Erythroblast (primary cell): ENCODE measurements around the gene KCNAB3.
A peak's percentile ranks its signal among the peaks of the same experiment; 100 is the strongest.

Experiments used
- DNase-seq, 2 experiments: peaks; one replicate each; lab custom pipeline; 2025; lab: John Stamatoyannopoulos, UW
- GATA1 ChIP-seq: IDR thresholded peaks from 2 replicates; pipeline ENCODE4 v1.6.1; 2011; ENCODE audit warnings: low read depth, mild to moderate bottlenecking, control low read depth, low read length, moderate library complexity
- POLR2A ChIP-seq: IDR thresholded peaks from 2 replicates; pipeline ENCODE4 v1.6.1; 2011; ENCODE audit warnings: mild to moderate bottlenecking, low read length

KCNAB3 gene

GRCh38 chr17:7951143-7951792, 21.6 kb upstream of the KCNAB3 start:
- no peak for TF ChIP-seq GATA1
- no peak for TF ChIP-seq POLR2A
- DNase-seq, result no peak

DNA sequence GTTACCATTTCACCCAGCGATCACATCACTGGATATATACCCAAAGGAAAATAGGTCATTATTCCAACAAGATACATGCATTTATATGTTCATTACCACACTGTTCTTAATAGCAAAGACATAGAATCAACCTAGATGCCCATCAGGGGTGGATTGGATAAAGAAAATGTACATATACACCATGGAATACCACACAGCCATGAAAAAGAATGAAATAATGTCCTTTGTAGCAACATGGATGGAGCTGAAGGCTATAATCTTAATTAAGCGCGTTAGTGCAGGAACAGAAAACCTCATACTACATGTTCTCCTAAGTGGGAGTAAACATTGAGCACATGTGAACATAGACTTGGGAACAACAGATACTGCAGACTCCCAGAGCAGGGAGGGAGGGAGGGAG, 20.9 kb upstream of the KCNAB3 start:
- TF ChIP-seq GATA1, result no peak
- TF ChIP-seq POLR2A, result no peak
- no peak for DNase-seq

GRCh38 chr17:7947651-7948050, 18.0 kb upstream of the KCNAB3 start:
- no peak for DNase-seq

DNA sequence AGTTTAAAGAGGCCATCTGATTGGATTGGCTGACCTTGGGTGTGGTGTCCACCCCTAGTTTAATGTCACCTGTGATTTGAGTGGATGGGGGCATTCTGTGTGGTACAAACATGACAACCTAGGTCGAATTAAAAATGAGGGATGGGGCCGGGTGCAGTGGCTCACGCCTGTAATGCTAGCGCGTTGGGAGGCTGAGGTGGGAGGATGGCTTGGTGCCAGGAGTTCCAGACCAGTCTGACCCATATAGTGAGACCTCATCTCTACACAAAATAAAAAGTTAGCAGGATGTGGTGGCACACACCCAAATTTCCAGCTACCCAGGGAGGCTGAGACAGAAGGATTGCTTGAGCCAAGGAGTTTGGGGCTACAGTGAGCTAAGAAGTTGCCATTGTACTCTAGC, 16.8 kb upstream of the KCNAB3 start:
- DNase-seq, result no peak
- no peak for TF ChIP-seq POLR2A
- no peak for TF ChIP-seq GATA1

More at GRCh38 chr17:7947651-7948050, 18.0 kb upstream of the KCNAB3 start:
- TF ChIP-seq POLR2A (no peak), GATA1 (no peak)

DNA sequence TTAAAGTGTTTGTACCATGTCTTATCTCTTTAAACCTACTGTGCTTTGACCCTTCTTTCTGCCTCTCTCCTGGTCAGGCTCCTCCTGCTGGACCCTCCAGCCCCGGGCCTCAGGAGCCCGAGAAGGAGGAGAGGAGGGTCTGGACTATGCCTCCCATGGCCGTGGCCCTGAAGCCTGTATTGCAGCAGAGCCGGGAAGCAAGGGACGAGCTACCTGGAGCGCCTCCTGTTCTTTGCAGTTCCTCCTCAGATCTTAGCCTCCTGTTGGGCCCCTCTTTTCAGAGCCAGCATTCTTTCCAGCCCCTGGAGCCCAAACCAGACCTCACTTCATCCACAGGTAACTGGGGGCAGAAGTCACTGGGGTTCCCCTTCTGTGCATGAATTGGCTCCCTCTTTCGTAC, 16.0 kb upstream of the KCNAB3 start:
- no peak for DNase-seq
- no peak for TF ChIP-seq POLR2A
- no peak for TF ChIP-seq GATA1

GRCh38 chr17:7944326-7944725, 14.7 kb upstream of the KCNAB3 start:
- no peak for DNase-seq
- TF ChIP-seq POLR2A, result no peak
- TF ChIP-seq GATA1, result no peak

- TF ChIP-seq POLR2A (no peak), GATA1 (no peak)
Observed at GRCh38 chr17:7943291-7943690, 13.6 kb upstream of the KCNAB3 start.

GRCh38 chr17:7940743-7941142, 11.1 kb upstream of the KCNAB3 start:
- TF ChIP-seq GATA1 (no peak), POLR2A (no peak)
- DNase-seq, result no peak

More at GRCh38 chr17:7943291-7943690, 13.6 kb upstream of the KCNAB3 start:
- no peak for DNase-seq

DNA sequence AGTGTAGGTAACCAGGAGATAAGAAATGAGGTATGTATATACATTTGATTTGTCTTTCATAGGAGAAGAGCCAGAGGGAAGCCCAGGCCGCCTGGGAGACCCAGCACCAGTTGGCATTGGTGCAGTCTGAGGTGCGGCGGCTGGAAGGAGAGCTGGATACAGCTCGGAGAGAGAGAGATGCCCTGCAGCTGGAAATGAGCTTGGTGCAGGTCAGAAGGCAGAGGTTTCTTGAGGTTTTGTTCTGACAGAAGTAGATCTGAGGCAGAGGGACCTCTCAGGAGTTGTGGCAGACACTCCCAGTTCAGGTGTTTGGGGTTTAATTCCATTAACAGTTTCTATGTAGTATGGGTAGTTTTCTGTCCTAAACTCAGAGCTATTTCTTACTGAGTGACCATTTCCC, 10.4 kb upstream of the KCNAB3 start:
- TF ChIP-seq GATA1, result no peak
- TF ChIP-seq POLR2A, result no peak
- DNase-seq, result no peak

GRCh38 chr17:7935859-7936258, 6.2 kb upstream of the KCNAB3 start:
- TF ChIP-seq POLR2A (no peak), GATA1 (no peak)

GRCh38 chr17:7932949-7933348, 3.3 kb upstream of the KCNAB3 start:
- peak; percentile 86 to 87 for DNase-seq

More at GRCh38 chr17:7935859-7936258, 6.2 kb upstream of the KCNAB3 start:
- no peak for DNase-seq

GRCh38 chr17:7932483-7932891, 2.8 kb upstream of the KCNAB3 start:
- peak; percentile 77 to 85 for DNase-seq
- TF ChIP-seq POLR2A (no peak), GATA1 (no peak)

More at GRCh38 chr17:7932949-7933348, 3.3 kb upstream of the KCNAB3 start:
- no peak for TF ChIP-seq GATA1
- no peak for TF ChIP-seq POLR2A

GRCh38 chr17:7931709-7932482, 2.2 kb upstream of the KCNAB3 start, which contains the start of the genes CNTROB and TRAPPC1:
Gene CNTROB (plus strand): TSS chr17:7932206. CDS start chr17:7933080, 874 bp downstream.
Gene TRAPPC1 (minus strand): TSS chr17:7931946. CDS start chr17:7931829, 117 bp downstream.
- peak; percentile 93 for TF ChIP-seq POLR2A
- no peak for TF ChIP-seq GATA1
- DNase-seq, result peak; percentile 99 to 100
